Lower leg skin (tissue), 4 donors: ENCODE results near the gene TMEM242. TPM values are rescaled to one million over a fixed set of nuclear protein-coding genes. Genes with fewer than 3 reads are reported as not detected.

Experiments
- DNase-seq, 2 donors: peaks; one replicate each; pipeline ENCODE4 v3.0.0-alpha.2; 2019; ENCODE audit warnings: low spot score in 2 of 2
- H3K4me3 ChIP-seq: fragments of 200-600 bp; sonication (generic); 2 replicates; pipeline ENCODE4 v1.5.1; 2017; ENCODE audit warnings: mild to moderate bottlenecking, low read depth; ENCODE audit not compliant: poor library complexity, severe bottlenecking
- POLR2A ChIP-seq, 2 donors: fragments of 450-650 bp; IDR thresholded peaks; one replicate each; pipeline ENCODE4 v1.6.1; 2016 to 2017; ENCODE audit warnings: antibody characterized with exemption in 2 of 2, mild to moderate bottlenecking in 1 of 2, moderate library complexity in 1 of 2
- WGBS, 2 donors: methylation state at CpG; one replicate each; pipeline ENCODE4 v1.1.5; 2018; 5-methylcytosine and 5-hydroxymethylcytosine counted together
- intact Hi-C: fragments of 100-400 bp; cut with DNase I; formaldehyde crosslinking; loops from one replicate; pipeline ENCODE4 v1.15.0; 2023; ENCODE audit warnings: low total_unique reads
- total RNA-seq, 4 donors: library from RNA; depleted of rRNA; stranded (reverse); fragments of >200 nt; gene quantifications; one replicate each; pipeline ENCODE4 v1.1.0, GENCODE V29; 2016
- TF ChIP-seq, protein P1 (sequence below), 3 donors: fragments of 450-650 bp; IDR thresholded peaks; one replicate each; pipeline ENCODE4 v1.5.1; 2016; ENCODE audit warnings: antibody characterized with exemption in 3 of 3, mild to moderate bottlenecking in 3 of 3, moderate library complexity in 2 of 3

Gene TMEM242
- total RNA-seq, 4 donors from 2014 or later = 4.5 to 6.7 (median 4.8) TPM

DNA sequence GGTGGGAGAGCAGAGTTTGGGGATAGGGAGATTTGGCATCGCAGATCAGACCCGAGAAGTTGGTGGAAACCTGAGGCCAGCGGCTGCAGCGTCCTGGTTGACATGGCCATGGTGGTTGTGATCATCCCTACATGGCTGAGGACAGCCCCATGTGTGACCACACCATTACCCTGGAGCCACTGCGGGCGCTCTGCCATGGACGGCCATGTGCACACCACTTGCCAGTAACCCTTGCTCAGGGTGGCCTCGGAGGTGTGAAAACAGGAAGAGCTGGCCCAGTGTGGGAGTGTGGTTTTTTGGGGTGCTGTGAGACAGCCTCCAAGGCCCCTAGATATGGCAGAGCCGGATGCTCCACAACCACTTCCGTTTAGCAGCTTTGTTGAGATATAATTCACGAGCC, 64.4 kb downstream of the TMEM242 start:
- intact Hi-C loops = no loop called here
- WGBS, 2 donors = 90 to 94% methylated on average over 11 of the region's 11 CpGs
- TF ChIP-seq, protein P1, sequence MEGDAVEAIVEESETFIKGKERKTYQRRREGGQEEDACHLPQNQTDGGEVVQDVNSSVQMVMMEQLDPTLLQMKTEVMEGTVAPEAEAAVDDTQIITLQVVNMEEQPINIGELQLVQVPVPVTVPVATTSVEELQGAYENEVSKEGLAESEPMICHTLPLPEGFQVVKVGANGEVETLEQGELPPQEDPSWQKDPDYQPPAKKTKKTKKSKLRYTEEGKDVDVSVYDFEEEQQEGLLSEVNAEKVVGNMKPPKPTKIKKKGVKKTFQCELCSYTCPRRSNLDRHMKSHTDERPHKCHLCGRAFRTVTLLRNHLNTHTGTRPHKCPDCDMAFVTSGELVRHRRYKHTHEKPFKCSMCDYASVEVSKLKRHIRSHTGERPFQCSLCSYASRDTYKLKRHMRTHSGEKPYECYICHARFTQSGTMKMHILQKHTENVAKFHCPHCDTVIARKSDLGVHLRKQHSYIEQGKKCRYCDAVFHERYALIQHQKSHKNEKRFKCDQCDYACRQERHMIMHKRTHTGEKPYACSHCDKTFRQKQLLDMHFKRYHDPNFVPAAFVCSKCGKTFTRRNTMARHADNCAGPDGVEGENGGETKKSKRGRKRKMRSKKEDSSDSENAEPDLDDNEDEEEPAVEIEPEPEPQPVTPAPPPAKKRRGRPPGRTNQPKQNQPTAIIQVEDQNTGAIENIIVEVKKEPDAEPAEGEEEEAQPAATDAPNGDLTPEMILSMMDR (IDR thresholded peaks at IDR 0.05) = no peak
- TF ChIP-seq POLR2A (IDR thresholded peaks at IDR 0.05) = no peak

DNA sequence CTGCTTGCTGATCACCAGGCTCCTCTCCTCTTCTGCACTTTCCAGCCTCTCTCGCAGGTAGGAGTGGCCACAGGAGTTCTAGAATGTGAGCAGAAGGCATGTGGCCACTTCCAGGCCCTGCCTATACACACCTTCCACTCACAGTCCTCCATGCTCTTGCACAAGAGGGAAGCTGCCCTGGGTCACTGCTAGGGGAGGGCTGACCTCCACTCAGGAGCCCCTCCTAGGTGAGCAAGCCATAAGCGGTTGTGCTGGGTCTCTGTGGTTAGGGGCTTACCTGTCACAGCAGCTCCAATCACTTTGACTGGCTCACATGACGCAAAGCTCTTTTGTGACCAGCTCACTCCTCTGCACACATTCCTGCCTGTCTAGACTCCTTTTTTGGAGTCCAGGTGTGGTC, 68.2 kb downstream of the TMEM242 start:
- no peak for DNase-seq
- TF ChIP-seq POLR2A (IDR thresholded peaks at IDR 0.05) = no peak
- TF ChIP-seq, protein P1 (IDR thresholded peaks at IDR 0.05) = no peak
- H3K4me3 ChIP-seq = no peak overlapping the region
- intact Hi-C loops = no loop called here
- WGBS, 2 donors = 84 to 98% methylated on average over 3 of the region's 3 CpGs

More for the DNA sequence above, 64.4 kb downstream of the TMEM242 start:
- no peak overlapping the region for H3K4me3 ChIP-seq
- DNase-seq = no peak

DNA sequence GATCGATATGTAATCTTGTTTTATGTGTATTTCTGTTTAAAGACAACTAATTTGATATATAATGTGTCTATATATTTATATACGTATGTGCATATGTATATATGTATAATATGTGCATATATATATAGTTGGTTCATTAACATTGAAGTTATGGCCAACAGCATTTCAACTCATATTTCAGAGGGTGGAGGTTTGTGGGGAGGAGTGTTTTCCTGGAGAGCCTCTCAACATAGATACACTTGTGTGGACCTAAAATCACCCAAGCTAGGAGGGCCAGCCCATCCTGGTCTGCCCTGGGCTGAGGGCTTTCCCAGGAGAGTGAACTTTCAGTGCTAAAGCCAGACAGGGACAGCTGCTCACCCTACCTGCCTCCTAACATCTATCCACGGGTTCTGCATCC, 68.8 kb downstream of the TMEM242 start:
- WGBS, 2 donors = 90% methylated on average over 3 of the region's 3 CpGs
- DNase-seq = no peak
- no peak overlapping the region for H3K4me3 ChIP-seq
- TF ChIP-seq POLR2A (IDR thresholded peaks at IDR 0.05) = no peak
- TF ChIP-seq, protein P1 (IDR thresholded peaks at IDR 0.05) = no peak
- intact Hi-C loops = no loop called here

DNA sequence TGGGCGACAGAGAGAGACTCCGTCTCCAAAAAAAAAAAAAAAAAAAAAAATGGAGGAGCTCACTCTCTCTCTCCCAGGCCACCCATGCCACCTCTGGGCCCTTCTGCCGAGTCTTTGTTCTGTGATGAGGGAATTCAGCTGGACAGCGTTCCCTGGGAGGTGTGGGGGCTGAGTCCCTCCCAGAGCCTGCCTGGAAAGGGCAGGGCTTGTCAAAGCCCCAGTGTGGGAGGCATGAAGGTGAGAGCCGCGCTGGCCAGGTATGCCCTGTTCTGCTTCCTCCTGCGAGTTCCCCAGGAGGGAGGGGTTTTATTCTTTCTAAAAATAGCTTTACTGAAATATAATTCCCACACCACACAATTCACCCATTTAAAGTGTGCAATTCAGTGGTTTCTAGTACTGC, 69.6 kb downstream of the TMEM242 start:
- H3K4me3 ChIP-seq = no peak overlapping the region
- no peak for DNase-seq
- TF ChIP-seq, protein P1 (IDR thresholded peaks at IDR 0.05) = no peak
- TF ChIP-seq POLR2A (IDR thresholded peaks at IDR 0.05) = no peak
- 85 to 86% methylated on average over 7 of the region's 7 CpGs for WGBS, 2 donors
- intact Hi-C loops = no loop called here

DNA sequence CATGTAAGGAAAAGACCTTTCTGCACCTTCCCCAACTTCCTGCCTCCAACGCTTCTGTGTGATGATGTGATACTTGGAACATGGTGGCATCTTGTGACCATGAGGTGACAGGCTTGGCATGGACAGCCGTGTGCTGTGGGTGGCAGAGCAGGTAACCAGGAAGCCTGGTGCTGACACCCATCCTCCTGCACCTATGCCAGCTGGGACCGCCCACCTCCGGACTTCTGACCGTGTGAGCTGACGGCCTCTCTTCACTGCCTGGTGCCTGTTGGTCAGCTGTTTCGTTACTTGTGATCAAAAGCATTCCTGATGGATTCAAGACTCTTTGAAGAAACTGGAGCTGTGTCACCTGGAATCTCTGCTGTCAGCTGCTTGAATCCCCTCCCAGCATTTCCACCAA, 70.3 kb downstream of the TMEM242 start:
- WGBS, 2 donors = 62 to 87% methylated on average over 7 of the region's 7 CpGs

More for the DNA sequence above, 70.3 kb downstream of the TMEM242 start:
- H3K4me3 ChIP-seq = no peak overlapping the region
- no peak for DNase-seq
- TF ChIP-seq, protein P1 (IDR thresholded peaks at IDR 0.05) = no peak
- TF ChIP-seq POLR2A (IDR thresholded peaks at IDR 0.05) = no peak
- intact Hi-C loops = no loop called here
